Measurements from ENCODE around the gene MID1.

MID1 gene

GRCh38 chrX:10579112-10580011, 41.0 kb downstream of the MID1 start:
- DNase-seq (no peak), ATAC-seq (replicated peaks) (no peak)
- no peaks in the 10 kb centered on the region for H3K27me3 Mint-ChIP-seq
- H3K4me3 Mint-ChIP-seq = no peak overlapping the region
- H3K4me1 Mint-ChIP-seq (ENCODE audit: low read depth in 2 of 2) = no peaks in the 10 kb centered on the region
- no peaks in the 10 kb centered on the region for H3K36me3 Mint-ChIP-seq (ENCODE audit: insufficient read depth)
- H3K27ac Mint-ChIP-seq = no peak overlapping the region
- peaks cover 0 to 2% of the 10 kb centered on the region in 2 donors for H3K9me3 Mint-ChIP-seq

GRCh38 chrX:10578527-10578926, 41.9 kb downstream of the MID1 start:
- Mint-ChIP-seq H3K9me3 (no peaks in the 10 kb centered on the region), H3K27ac (no peak overlapping the region), H3K27me3 (no peaks in the 10 kb centered on the region), H3K4me1 (ENCODE audit: low read depth in 2 of 2) (no peaks in the 10 kb centered on the region), H3K4me3 (no peak overlapping the region), H3K36me3 (ENCODE audit: insufficient read depth) (no peaks in the 10 kb centered on the region)
- DNase-seq (no peak), ATAC-seq (replicated peaks) (no peak)

- no peak overlapping the region for H3K4me3 Mint-ChIP-seq
- ATAC-seq (replicated peaks) (no peak), DNase-seq (no peak)
- H3K9me3 Mint-ChIP-seq = no peaks in the 10 kb centered on the region
- H3K4me1 Mint-ChIP-seq (ENCODE audit: low read depth in 2 of 2) = no peaks in the 10 kb centered on the region
- H3K27me3 Mint-ChIP-seq = no peaks in the 10 kb centered on the region
- H3K27ac Mint-ChIP-seq = no peak overlapping the region
- no peaks in the 10 kb centered on the region for H3K36me3 Mint-ChIP-seq (ENCODE audit: insufficient read depth)
Observed at GRCh38 chrX:10577853-10578252, 42.5 kb downstream of the MID1 start.

- ATAC-seq (replicated peaks) (no peak), DNase-seq (no peak)
- Mint-ChIP-seq H3K27me3 (no peaks in the 10 kb centered on the region), H3K9me3 (no peaks in the 10 kb centered on the region), H3K4me1 (ENCODE audit: low read depth in 2 of 2) (no peaks in the 10 kb centered on the region), H3K4me3 (no peak overlapping the region), H3K36me3 (ENCODE audit: insufficient read depth) (no peaks in the 10 kb centered on the region), H3K27ac (no peak overlapping the region)
Observed at GRCh38 chrX:10576777-10577447, 43.5 kb downstream of the MID1 start.

- DNase-seq (no peak), ATAC-seq (replicated peaks) (no peak)
- H3K9me3 Mint-ChIP-seq = no peaks in the 10 kb centered on the region
- no peak overlapping the region for H3K27ac Mint-ChIP-seq
- H3K27me3 Mint-ChIP-seq = no peaks in the 10 kb centered on the region
- no peak overlapping the region for H3K4me3 Mint-ChIP-seq
- H3K36me3 Mint-ChIP-seq (ENCODE audit: insufficient read depth) = no peaks in the 10 kb centered on the region
- H3K4me1 Mint-ChIP-seq (ENCODE audit: low read depth in 2 of 2) = no peaks in the 10 kb centered on the region
Observed at GRCh38 chrX:10576186-10576585, 44.2 kb downstream of the MID1 start.

- Mint-ChIP-seq H3K27me3 (no peaks in the 10 kb centered on the region), H3K4me3 (no peak overlapping the region), H3K36me3 (ENCODE audit: insufficient read depth) (no peaks in the 10 kb centered on the region), H3K9me3 (peaks cover 0 to 10% of the 10 kb centered on the region in 2 donors), H3K4me1 (ENCODE audit: low read depth in 2 of 2) (no peaks in the 10 kb centered on the region), H3K27ac (no peak overlapping the region)
- ATAC-seq (replicated peaks) = no peak
- no peak for DNase-seq
Observed at GRCh38 chrX:10574663-10575062, 45.7 kb downstream of the MID1 start.

GRCh38 chrX:10571260-10571659, 49.1 kb downstream of the MID1 start:
- no peak overlapping the region for H3K27ac Mint-ChIP-seq
- H3K4me1 Mint-ChIP-seq (ENCODE audit: low read depth in 2 of 2) = no peaks in the 10 kb centered on the region
- peaks cover 1 to 10% of the 10 kb centered on the region in 2 donors for H3K9me3 Mint-ChIP-seq
- H3K36me3 Mint-ChIP-seq (ENCODE audit: insufficient read depth) = no peaks in the 10 kb centered on the region
- DNase-seq (no peak), ATAC-seq (replicated peaks) (no peak)
- no peaks in the 10 kb centered on the region for H3K27me3 Mint-ChIP-seq
- no peak overlapping the region for H3K4me3 Mint-ChIP-seq

GRCh38 chrX:10570601-10571000, 49.8 kb downstream of the MID1 start:
- H3K9me3 Mint-ChIP-seq = peaks cover 1 to 10% of the 10 kb centered on the region in 2 donors
- no peaks in the 10 kb centered on the region for H3K27me3 Mint-ChIP-seq
- no peak overlapping the region for H3K27ac Mint-ChIP-seq
- ATAC-seq (replicated peaks) (no peak), DNase-seq (no peak)
- no peaks in the 10 kb centered on the region for H3K4me1 Mint-ChIP-seq (ENCODE audit: low read depth in 2 of 2)
- no peak overlapping the region for H3K4me3 Mint-ChIP-seq
- no peaks in the 10 kb centered on the region for H3K36me3 Mint-ChIP-seq (ENCODE audit: insufficient read depth)

- no peaks in the 10 kb centered on the region for H3K36me3 Mint-ChIP-seq (ENCODE audit: insufficient read depth)
- DNase-seq = no peak
- ATAC-seq (replicated peaks) = no peak
- peaks cover 1 to 10% of the 10 kb centered on the region in 2 donors for H3K9me3 Mint-ChIP-seq
- no peak overlapping the region for H3K4me3 Mint-ChIP-seq
- H3K4me1 Mint-ChIP-seq (ENCODE audit: low read depth in 2 of 2) = no peaks in the 10 kb centered on the region
- no peaks in the 10 kb centered on the region for H3K27me3 Mint-ChIP-seq
- no peak overlapping the region for H3K27ac Mint-ChIP-seq
Observed at GRCh38 chrX:10569946-10570345, 50.4 kb downstream of the MID1 start.

- no peaks in the 10 kb centered on the region for H3K4me1 Mint-ChIP-seq (ENCODE audit: low read depth in 2 of 2)
- H3K9me3 Mint-ChIP-seq = peaks cover 1 to 10% of the 10 kb centered on the region in 2 donors
- H3K27ac Mint-ChIP-seq = no peak overlapping the region
- H3K36me3 Mint-ChIP-seq (ENCODE audit: insufficient read depth) = no peaks in the 10 kb centered on the region
- no peak for DNase-seq
- no peaks in the 10 kb centered on the region for H3K27me3 Mint-ChIP-seq
- no peak for ATAC-seq (replicated peaks)
- no peak overlapping the region for H3K4me3 Mint-ChIP-seq
Observed at GRCh38 chrX:10568428-10568827, 52.0 kb downstream of the MID1 start.

GRCh38 chrX:10567136-10567535, 53.2 kb downstream of the MID1 start:
- ATAC-seq (replicated peaks) = no peak
- H3K27me3 Mint-ChIP-seq = no peaks in the 10 kb centered on the region
- no peaks in the 10 kb centered on the region for H3K4me1 Mint-ChIP-seq (ENCODE audit: low read depth in 2 of 2)
- no peak overlapping the region for H3K27ac Mint-ChIP-seq
- H3K4me3 Mint-ChIP-seq = no peak overlapping the region
- H3K9me3 Mint-ChIP-seq = peaks cover 1 to 10% of the 10 kb centered on the region in 2 donors
- no peak for DNase-seq
- no peaks in the 10 kb centered on the region for H3K36me3 Mint-ChIP-seq (ENCODE audit: insufficient read depth)

- H3K27me3 Mint-ChIP-seq = no peaks in the 10 kb centered on the region
- H3K4me3 Mint-ChIP-seq = no peak overlapping the region
- no peaks in the 10 kb centered on the region for H3K4me1 Mint-ChIP-seq (ENCODE audit: low read depth in 2 of 2)
- no peaks in the 10 kb centered on the region for H3K36me3 Mint-ChIP-seq (ENCODE audit: insufficient read depth)
- H3K27ac Mint-ChIP-seq = no peak overlapping the region
- DNase-seq (no peak), ATAC-seq (replicated peaks) (no peak)
- peaks cover 1 to 10% of the 10 kb centered on the region in 2 donors for H3K9me3 Mint-ChIP-seq
Observed at GRCh38 chrX:10566716-10567097, 53.7 kb downstream of the MID1 start.

- H3K27me3 Mint-ChIP-seq = no peaks in the 10 kb centered on the region
- no peaks in the 10 kb centered on the region for H3K4me1 Mint-ChIP-seq (ENCODE audit: low read depth in 2 of 2)
- H3K9me3 Mint-ChIP-seq = peaks cover 0 to 1% of the 10 kb centered on the region in 2 donors
- DNase-seq (no peak), ATAC-seq (replicated peaks) (no peak)
- H3K27ac Mint-ChIP-seq = no peak overlapping the region
- no peak overlapping the region for H3K4me3 Mint-ChIP-seq
- no peaks in the 10 kb centered on the region for H3K36me3 Mint-ChIP-seq (ENCODE audit: insufficient read depth)
Observed at GRCh38 chrX:10564484-10564883, 55.9 kb downstream of the MID1 start.

- Mint-ChIP-seq H3K36me3 (ENCODE audit: insufficient read depth) (no peaks in the 10 kb centered on the region), H3K4me1 (ENCODE audit: low read depth in 2 of 2) (no peaks in the 10 kb centered on the region), H3K27ac (no peak overlapping the region), H3K9me3 (peaks cover 4 to 10% of the 10 kb centered on the region in 2 donors), H3K27me3 (no peaks in the 10 kb centered on the region), H3K4me3 (no peak overlapping the region)
- ATAC-seq (replicated peaks) = no peak
- DNase-seq = no peak
Observed at GRCh38 chrX:10557166-10557565, 63.2 kb downstream of the MID1 start.

All from effector memory CD8-positive, alpha-beta T cell (primary cell).